Subcutaneous adipose tissue (tissue), 4 donors: ENCODE measurements around the gene RHOU. TPM values are rescaled to one million over a fixed set of nuclear protein-coding genes. Genes with fewer than 3 reads are reported as not detected.

Source experiments
- total RNA-seq, 4 donors: library from RNA; depleted of rRNA; stranded (reverse); fragments of >200 nt; gene quantifications; one replicate each; pipeline ENCODE4 v1.1.0, GENCODE V29; 2016
- TF ChIP-seq, protein P1 (sequence below): fragments of 450-650 bp; IDR thresholded peaks from one replicate; pipeline ENCODE4 v1.5.1; 2016; ENCODE audit warnings: low read depth, mild to moderate bottlenecking, control low read depth, antibody characterized with exemption, moderate library complexity

Gene RHOU
- total RNA-seq, 4 donors from 2014 or later: 15.0 to 27.0 (median 20.3) TPM

GRCh38 chr1:228752258-228752657 lies 17.0 kb downstream of the RHOU start:
- TF ChIP-seq, protein P1, sequence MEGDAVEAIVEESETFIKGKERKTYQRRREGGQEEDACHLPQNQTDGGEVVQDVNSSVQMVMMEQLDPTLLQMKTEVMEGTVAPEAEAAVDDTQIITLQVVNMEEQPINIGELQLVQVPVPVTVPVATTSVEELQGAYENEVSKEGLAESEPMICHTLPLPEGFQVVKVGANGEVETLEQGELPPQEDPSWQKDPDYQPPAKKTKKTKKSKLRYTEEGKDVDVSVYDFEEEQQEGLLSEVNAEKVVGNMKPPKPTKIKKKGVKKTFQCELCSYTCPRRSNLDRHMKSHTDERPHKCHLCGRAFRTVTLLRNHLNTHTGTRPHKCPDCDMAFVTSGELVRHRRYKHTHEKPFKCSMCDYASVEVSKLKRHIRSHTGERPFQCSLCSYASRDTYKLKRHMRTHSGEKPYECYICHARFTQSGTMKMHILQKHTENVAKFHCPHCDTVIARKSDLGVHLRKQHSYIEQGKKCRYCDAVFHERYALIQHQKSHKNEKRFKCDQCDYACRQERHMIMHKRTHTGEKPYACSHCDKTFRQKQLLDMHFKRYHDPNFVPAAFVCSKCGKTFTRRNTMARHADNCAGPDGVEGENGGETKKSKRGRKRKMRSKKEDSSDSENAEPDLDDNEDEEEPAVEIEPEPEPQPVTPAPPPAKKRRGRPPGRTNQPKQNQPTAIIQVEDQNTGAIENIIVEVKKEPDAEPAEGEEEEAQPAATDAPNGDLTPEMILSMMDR: no peak

- TF ChIP-seq, protein P1: no peak
These were observed 17.5 kb downstream of the RHOU start for GRCh38 chr1:228752675-228753265.

GRCh38 chr1:228753287-228753686 lies 18.0 kb downstream of the RHOU start:
- TF ChIP-seq, protein P1: no peak

DNA sequence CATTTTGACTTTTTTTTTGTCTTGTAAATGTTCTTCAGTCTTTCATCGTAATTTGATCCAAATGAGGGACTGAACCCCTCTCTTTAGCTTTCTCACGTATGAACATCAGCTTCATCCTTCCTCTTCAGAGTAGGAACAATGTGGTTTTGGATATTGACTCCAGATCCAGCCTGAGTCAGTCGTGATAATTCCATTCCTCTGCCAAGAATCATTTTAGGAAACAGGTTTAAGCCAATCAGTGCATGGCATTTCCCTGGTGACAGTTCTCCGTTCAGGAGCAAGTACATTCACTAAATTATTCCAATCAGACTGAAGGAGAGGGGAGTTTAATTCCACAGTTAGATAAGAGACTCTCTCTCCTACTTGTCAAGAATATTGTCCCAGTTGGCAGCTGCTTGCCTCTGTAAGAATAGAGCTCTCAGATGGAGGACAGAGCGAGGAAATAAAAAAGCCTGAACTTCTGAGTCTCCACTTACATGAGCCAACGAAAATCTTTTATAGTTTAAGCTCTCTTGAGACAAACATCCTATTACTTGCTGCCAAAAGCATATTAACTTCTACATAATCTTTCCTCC lies 18.6 kb downstream of the RHOU start:
- TF ChIP-seq, protein P1: no peak

- TF ChIP-seq, protein P1: no peak
These were observed 19.5 kb downstream of the RHOU start for GRCh38 chr1:228754646-228755268.

GRCh38 chr1:228755800-228756199 lies 20.5 kb downstream of the RHOU start:
- TF ChIP-seq, protein P1: no peak

GRCh38 chr1:228756457-228756856 lies 21.2 kb downstream of the RHOU start:
- TF ChIP-seq, protein P1: no peak
